Measurements from ENCODE around the gene CTSC.

Gene CTSC

DNA sequence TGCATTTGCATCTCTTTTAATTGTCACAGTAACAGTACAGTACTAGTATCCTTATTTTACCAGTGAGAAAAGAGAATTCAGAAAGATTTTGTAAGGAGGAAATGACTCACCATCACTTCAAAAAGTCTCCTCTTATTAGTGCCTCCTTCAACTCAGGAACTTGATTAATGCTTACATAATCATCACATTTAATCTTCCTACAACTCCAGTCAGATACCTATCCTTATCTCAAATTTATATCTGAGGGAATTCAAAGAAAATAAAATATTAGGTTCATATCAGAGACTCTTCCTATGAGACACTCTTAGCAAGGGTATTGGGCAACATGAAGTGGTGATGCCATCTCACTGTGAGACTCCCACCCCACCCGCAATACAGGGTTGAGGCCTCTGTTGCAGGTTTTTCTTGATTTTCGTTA is 26.1 kb upstream of the CTSC start:
- no peak overlapping the region for H3K9ac ChIP-seq (ENCODE audit: low read depth, low read length)
- H3K36me3 ChIP-seq (ENCODE audit: control insufficient read depth, insufficient read depth, low read length), result no peaks in the 10 kb centered on the region
- H3K27ac ChIP-seq (ENCODE audit: low read depth, low read length), result no peak overlapping the region
- H3K27me3 ChIP-seq (ENCODE audit: control insufficient read depth, insufficient read depth, low read length), result no peaks in the 10 kb centered on the region
- no peak overlapping the region for H3K4me3 ChIP-seq (ENCODE audit: low read depth, low read length)
- no peaks in the 10 kb centered on the region for H3K9me3 ChIP-seq (ENCODE audit: control insufficient read depth, insufficient read depth, low read length)
- H3K4me1 ChIP-seq (ENCODE audit: control insufficient read depth, insufficient read depth, low read length), result peaks cover 5% of the 10 kb centered on the region; the same call in 1 of the 2 replicates

DNA sequence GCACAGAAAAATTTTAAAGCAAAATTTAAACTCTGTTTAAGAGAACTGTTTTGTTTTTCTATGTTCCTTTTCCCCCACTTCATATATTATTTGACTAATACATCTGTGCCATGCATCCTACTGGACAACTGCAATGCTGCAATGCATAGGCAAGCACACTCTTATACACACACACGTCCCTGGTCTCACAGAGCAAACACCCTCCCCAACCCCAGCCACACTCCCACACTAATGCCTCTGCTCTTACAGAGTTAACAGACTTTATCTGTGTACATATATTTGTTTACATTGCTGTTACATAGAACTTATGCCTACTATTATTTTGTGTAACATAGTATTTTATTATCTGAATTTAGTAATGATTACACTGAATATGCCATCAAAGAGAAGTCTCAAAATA is 25.5 kb upstream of the CTSC start:
- H3K9ac ChIP-seq (ENCODE audit: low read depth, low read length), result no peak overlapping the region
- H3K27ac ChIP-seq (ENCODE audit: low read depth, low read length), result no peak overlapping the region
- H3K4me1 ChIP-seq (ENCODE audit: control insufficient read depth, insufficient read depth, low read length), result peaks cover 9% of the 10 kb centered on the region
- H3K36me3 ChIP-seq (ENCODE audit: control insufficient read depth, insufficient read depth, low read length), result no peaks in the 10 kb centered on the region
- H3K27me3 ChIP-seq (ENCODE audit: control insufficient read depth, insufficient read depth, low read length), result no peaks in the 10 kb centered on the region
- no peak overlapping the region for H3K4me3 ChIP-seq (ENCODE audit: low read depth, low read length)
- no peaks in the 10 kb centered on the region for H3K9me3 ChIP-seq (ENCODE audit: control insufficient read depth, insufficient read depth, low read length)

DNA sequence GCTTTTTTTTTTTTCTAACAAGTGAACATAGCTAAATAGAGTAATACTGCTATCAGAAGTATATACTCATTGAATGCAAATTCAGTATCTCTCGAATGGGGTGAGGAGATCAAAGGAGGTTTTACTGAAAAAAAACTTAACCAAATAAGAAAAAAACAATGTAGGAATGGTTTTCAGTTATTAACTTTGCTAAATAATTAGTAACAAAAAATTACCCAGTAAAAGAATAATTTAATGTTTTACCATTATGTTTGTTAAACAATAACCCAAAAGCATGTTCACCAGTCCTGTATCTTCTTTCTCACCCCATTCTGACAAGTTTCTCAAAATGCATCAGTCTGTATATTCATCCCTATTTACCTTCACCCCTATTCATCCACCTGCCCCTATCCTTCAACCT is 22.6 kb upstream of the CTSC start:
- Histone ChIP-seq H3K9me3 (ENCODE audit: control insufficient read depth, insufficient read depth, low read length) (no peaks in the 10 kb centered on the region), H3K9ac (ENCODE audit: low read depth, low read length) (no peak overlapping the region), H3K27ac (ENCODE audit: low read depth, low read length) (no peak overlapping the region), H3K27me3 (ENCODE audit: control insufficient read depth, insufficient read depth, low read length) (no peaks in the 10 kb centered on the region), H3K36me3 (ENCODE audit: control insufficient read depth, insufficient read depth, low read length) (no peaks in the 10 kb centered on the region), H3K4me3 (ENCODE audit: low read depth, low read length) (no peak overlapping the region), H3K4me1 (ENCODE audit: control insufficient read depth, insufficient read depth, low read length) (peaks cover 19% of the 10 kb centered on the region)

DNA sequence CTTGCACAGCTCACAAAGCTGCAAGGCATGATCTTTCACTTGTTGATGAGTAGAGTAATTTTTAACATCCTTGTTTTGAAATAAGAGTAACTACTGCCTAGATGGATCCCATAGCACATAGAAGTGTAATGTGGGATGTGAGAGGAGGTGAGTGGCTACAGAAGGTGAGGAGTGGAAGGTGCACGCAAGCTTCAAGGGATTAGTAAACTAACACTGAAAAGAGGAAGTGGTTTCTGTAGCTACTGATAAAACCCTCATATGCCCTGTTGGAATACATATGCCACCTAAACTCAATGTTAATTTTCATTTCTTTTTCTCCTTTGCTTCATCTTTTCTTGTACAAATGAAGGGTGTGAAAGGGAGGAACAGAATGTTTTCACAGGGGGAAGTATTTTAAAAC is 22.0 kb upstream of the CTSC start:
- Histone ChIP-seq H3K36me3 (ENCODE audit: control insufficient read depth, insufficient read depth, low read length) (no peaks in the 10 kb centered on the region), H3K9me3 (ENCODE audit: control insufficient read depth, insufficient read depth, low read length) (no peaks in the 10 kb centered on the region), H3K27me3 (ENCODE audit: control insufficient read depth, insufficient read depth, low read length) (no peaks in the 10 kb centered on the region), H3K9ac (ENCODE audit: low read depth, low read length) (no peak overlapping the region), H3K4me1 (ENCODE audit: control insufficient read depth, insufficient read depth, low read length) (peaks cover 19% of the 10 kb centered on the region), H3K27ac (ENCODE audit: low read depth, low read length) (no peak overlapping the region), H3K4me3 (ENCODE audit: low read depth, low read length) (no peak overlapping the region)

DNA sequence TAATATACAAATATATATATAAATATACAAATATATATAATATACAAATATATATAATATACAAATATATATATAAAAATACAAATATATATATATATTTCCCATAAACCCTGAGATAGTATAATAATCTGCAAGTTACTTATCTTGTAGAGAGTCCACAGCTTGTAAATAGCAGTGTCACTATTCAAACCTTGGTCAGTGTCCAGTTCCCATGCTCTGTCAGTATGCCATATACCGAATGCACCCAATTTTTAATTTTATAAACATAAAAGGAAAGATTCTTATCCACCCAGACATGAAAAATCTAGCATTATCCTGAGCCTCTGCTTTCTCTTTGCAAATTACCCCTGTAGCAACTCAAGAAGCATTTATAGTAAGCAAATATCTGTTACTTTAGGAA is 21.6 kb upstream of the CTSC start:
- H3K27me3 ChIP-seq (ENCODE audit: control insufficient read depth, insufficient read depth, low read length), result no peaks in the 10 kb centered on the region
- H3K27ac ChIP-seq (ENCODE audit: low read depth, low read length), result no peak overlapping the region
- H3K9me3 ChIP-seq (ENCODE audit: control insufficient read depth, insufficient read depth, low read length), result no peaks in the 10 kb centered on the region
- no peak overlapping the region for H3K9ac ChIP-seq (ENCODE audit: low read depth, low read length)
- peaks cover 19% of the 10 kb centered on the region for H3K4me1 ChIP-seq (ENCODE audit: control insufficient read depth, insufficient read depth, low read length)
- H3K36me3 ChIP-seq (ENCODE audit: control insufficient read depth, insufficient read depth, low read length), result no peaks in the 10 kb centered on the region
- H3K4me3 ChIP-seq (ENCODE audit: low read depth, low read length), result no peak overlapping the region

DNA sequence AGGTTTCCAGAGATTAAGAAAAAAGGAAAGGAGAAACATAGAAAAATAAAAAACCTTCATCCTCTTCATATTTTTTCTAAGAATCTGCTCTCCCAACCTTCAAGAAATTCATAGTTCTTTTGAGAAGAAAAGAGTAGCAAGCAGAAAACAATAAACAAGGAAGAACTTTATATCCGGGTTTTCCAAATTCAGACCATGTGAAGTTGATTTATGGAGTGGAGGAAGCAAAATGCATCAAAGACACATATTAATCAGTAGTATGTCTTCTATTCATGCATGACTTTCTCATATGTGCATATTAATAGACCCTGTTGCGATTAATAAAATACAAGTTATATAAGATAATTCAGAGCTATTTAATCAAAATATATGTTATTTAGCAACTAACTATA is 20.5 kb upstream of the CTSC start:
- Histone ChIP-seq H3K27me3 (ENCODE audit: control insufficient read depth, insufficient read depth, low read length) (no peaks in the 10 kb centered on the region), H3K4me1 (ENCODE audit: control insufficient read depth, insufficient read depth, low read length) (peaks cover 19% of the 10 kb centered on the region), H3K9me3 (ENCODE audit: control insufficient read depth, insufficient read depth, low read length) (no peaks in the 10 kb centered on the region), H3K4me3 (ENCODE audit: low read depth, low read length) (no peak overlapping the region), H3K9ac (ENCODE audit: low read depth, low read length) (no peak overlapping the region), H3K27ac (ENCODE audit: low read depth, low read length) (no peak overlapping the region), H3K36me3 (ENCODE audit: control insufficient read depth, insufficient read depth, low read length) (no peaks in the 10 kb centered on the region)

DNA sequence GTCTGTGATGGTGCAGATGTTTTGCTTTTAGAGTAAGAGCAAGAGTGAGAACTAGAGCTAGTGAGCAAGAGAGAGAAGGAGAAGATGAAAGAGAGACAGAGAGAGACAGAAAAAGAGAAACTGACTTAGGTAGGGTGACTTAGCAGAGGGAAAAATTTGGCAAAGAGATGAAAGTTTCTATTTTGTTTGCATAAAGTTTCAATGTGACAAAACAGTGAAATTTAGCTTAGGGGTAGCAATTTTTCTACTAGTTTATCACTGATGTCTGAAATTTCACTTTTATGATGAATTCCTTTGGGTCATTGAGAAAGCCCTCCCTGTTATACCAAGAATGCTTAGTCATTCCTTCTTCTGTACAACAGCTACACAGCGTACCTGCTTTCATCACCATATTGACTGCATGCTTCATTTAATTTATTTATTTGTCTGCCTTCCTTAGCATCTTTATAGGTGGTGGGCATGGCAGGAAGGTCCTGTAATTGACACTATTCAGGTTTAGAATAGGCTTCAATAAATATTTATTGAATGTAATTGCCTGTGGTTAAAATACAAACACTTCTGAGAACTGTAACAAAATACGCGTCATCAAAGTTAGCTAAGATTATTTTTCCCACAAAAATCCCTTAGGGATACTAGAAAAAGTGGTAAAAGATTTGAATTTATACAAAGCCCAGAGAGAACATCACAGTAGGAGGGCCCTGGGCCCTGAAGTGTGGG is 19.9 kb upstream of the CTSC start:
- Histone ChIP-seq H3K27ac (ENCODE audit: low read depth, low read length) (no peak overlapping the region), H3K4me1 (ENCODE audit: control insufficient read depth, insufficient read depth, low read length) (peaks cover 19% of the 10 kb centered on the region), H3K27me3 (ENCODE audit: control insufficient read depth, insufficient read depth, low read length) (no peaks in the 10 kb centered on the region), H3K36me3 (ENCODE audit: control insufficient read depth, insufficient read depth, low read length) (no peaks in the 10 kb centered on the region), H3K9ac (ENCODE audit: low read depth, low read length) (no peak overlapping the region), H3K4me3 (ENCODE audit: low read depth, low read length) (no peak overlapping the region), H3K9me3 (ENCODE audit: control insufficient read depth, insufficient read depth, low read length) (no peaks in the 10 kb centered on the region)

DNA sequence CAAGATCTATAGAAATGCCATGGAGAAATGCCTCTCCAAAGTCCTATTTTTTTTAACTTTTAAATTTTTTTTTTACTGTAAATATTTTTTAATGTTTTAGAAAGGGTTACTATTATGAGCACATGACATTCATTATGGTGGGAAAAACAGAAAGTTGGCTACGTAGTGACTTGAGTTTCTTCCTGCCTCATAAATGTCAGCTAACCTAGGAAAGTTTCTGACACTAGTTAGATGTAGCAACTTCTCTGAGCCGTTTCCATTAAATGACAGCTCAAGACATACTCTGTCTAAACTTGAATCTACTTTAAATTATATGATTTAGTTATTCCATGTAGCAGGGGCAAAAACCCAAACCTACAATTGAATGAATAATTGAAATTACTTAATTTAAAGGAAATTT is 18.4 kb upstream of the CTSC start:
- Histone ChIP-seq H3K4me3 (ENCODE audit: low read depth, low read length) (no peak overlapping the region), H3K9me3 (ENCODE audit: control insufficient read depth, insufficient read depth, low read length) (no peaks in the 10 kb centered on the region), H3K4me1 (ENCODE audit: control insufficient read depth, insufficient read depth, low read length) (peaks cover 19% of the 10 kb centered on the region), H3K9ac (ENCODE audit: low read depth, low read length) (no peak overlapping the region), H3K27ac (ENCODE audit: low read depth, low read length) (no peak overlapping the region), H3K36me3 (ENCODE audit: control insufficient read depth, insufficient read depth, low read length) (no peaks in the 10 kb centered on the region), H3K27me3 (ENCODE audit: control insufficient read depth, insufficient read depth, low read length) (no peaks in the 10 kb centered on the region)

DNA sequence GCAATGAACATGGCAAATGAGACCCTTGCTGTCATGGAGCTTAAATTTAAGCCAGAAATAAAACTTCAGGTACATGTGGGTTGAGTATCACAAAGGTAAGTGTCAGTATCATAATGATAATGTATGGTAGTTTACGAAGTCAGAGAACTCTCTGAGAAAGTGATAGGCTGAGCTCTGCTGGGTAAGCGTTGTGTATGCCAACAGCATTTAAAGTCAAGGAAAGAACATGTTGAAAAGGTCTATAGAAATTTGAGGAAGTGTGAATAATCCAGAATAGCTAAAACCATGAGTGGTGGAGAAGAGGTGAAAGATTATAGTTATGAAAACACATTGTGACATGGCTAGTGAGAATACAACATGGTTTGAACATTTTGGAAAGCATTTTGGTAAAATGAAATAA is 17.4 kb upstream of the CTSC start:
- Histone ChIP-seq H3K4me1 (ENCODE audit: control insufficient read depth, insufficient read depth, low read length) (peaks cover 19% of the 10 kb centered on the region), H3K9ac (ENCODE audit: low read depth, low read length) (no peak overlapping the region), H3K27ac (ENCODE audit: low read depth, low read length) (no peak overlapping the region), H3K4me3 (ENCODE audit: low read depth, low read length) (no peak overlapping the region), H3K9me3 (ENCODE audit: control insufficient read depth, insufficient read depth, low read length) (no peaks in the 10 kb centered on the region), H3K36me3 (ENCODE audit: control insufficient read depth, insufficient read depth, low read length) (no peaks in the 10 kb centered on the region), H3K27me3 (ENCODE audit: control insufficient read depth, insufficient read depth, low read length) (no peaks in the 10 kb centered on the region)

DNA sequence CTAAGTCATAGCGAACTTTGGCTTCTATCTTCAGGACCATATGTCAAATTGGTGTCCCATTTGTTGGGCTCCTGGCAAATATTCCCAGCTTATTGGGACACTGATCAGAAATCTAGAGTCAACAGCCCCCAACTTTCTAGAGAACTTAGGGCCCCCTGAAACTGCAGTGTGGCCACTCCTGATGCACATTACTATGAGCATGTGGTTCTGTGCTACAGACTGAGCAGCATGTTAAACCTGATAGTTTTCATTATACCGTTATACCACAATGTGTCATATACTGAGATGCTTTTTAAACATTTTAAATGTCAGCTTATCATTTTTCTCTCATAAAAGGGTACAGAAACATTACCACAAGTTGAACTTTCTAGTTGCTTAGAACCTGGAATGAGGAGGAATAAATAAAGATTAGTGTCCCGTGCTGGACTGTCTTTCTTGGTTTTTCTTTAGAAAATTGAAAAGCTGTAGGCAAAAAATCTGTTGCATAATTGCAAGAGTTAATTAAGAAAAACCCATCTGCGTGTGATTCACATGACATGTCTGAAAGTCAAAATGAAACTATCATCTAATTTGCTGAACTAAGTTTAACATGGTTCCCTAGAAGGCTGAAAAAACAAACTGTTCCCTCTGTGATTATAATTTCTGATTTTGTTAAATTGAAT is 16.4 kb upstream of the CTSC start:
- Histone ChIP-seq H3K9ac (ENCODE audit: low read depth, low read length) (no peak overlapping the region), H3K4me1 (ENCODE audit: control insufficient read depth, insufficient read depth, low read length) (peaks cover 14% of the 10 kb centered on the region), H3K36me3 (ENCODE audit: control insufficient read depth, insufficient read depth, low read length) (no peaks in the 10 kb centered on the region), H3K27ac (ENCODE audit: low read depth, low read length) (no peak overlapping the region), H3K9me3 (ENCODE audit: control insufficient read depth, insufficient read depth, low read length) (no peaks in the 10 kb centered on the region), H3K4me3 (ENCODE audit: low read depth, low read length) (no peak overlapping the region), H3K27me3 (ENCODE audit: control insufficient read depth, insufficient read depth, low read length) (no peaks in the 10 kb centered on the region)

DNA sequence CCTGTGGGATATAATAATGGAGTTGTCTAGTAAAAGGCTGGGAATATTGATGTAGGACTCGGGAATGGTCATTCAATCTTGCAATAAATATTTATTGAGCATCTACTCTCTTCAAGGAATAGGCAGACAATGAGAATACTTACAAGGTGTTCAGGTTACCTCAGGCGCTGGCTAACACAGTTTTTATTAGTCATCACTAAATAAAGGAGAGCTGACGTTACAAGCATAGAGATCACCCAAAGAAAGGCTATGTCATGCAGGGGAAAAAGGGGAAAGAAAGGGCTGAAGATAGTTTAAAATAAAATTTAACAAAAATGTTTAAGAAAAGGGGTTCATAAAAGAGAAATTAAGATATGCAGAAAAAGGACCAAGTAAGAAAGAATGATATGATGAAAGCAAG is 15.8 kb upstream of the CTSC start:
- no peak overlapping the region for H3K9ac ChIP-seq (ENCODE audit: low read depth, low read length)
- peaks cover 14% of the 10 kb centered on the region for H3K4me1 ChIP-seq (ENCODE audit: control insufficient read depth, insufficient read depth, low read length)
- H3K9me3 ChIP-seq (ENCODE audit: control insufficient read depth, insufficient read depth, low read length), result no peaks in the 10 kb centered on the region
- no peak overlapping the region for H3K27ac ChIP-seq (ENCODE audit: low read depth, low read length)
- no peak overlapping the region for H3K4me3 ChIP-seq (ENCODE audit: low read depth, low read length)
- no peaks in the 10 kb centered on the region for H3K27me3 ChIP-seq (ENCODE audit: control insufficient read depth, insufficient read depth, low read length)
- no peaks in the 10 kb centered on the region for H3K36me3 ChIP-seq (ENCODE audit: control insufficient read depth, insufficient read depth, low read length)

Measured in HUES48 (cell line).